NCI-H1048 (cell line): Measurements from ENCODE around the gene NEK11.
"Not testable (repeated sequence)": the region's sequence is repeated elsewhere in the genome, so short reads cannot be mapped to it uniquely, and the experiment has no call there.

Experiments used
- DNase-seq: peaks from one replicate; lab custom pipeline; 2025; lab: John Stamatoyannopoulos, UW

The NEK11 gene

GRCh38 chr3:131357275-131357674, 330.6 kb downstream of the NEK11 start:
- DNase-seq, result no peak

GRCh38 chr3:131360191-131360755, 333.6 kb downstream of the NEK11 start:
- no peak for DNase-seq

- not testable (repeated sequence) for DNase-seq
Measured at GRCh38 chr3:131361066-131361463, 334.4 kb downstream of the NEK11 start.

- DNase-seq, result no peak
Measured at GRCh38 chr3:131361464-131362421, 335.1 kb downstream of the NEK11 start.

- no peak for DNase-seq
Measured at GRCh38 chr3:131363275-131363674, 336.6 kb downstream of the NEK11 start.

- DNase-seq, result no peak
Measured at GRCh38 chr3:131370935-131371687, 344.4 kb downstream of the NEK11 start.

- no peak for DNase-seq
Measured at GRCh38 chr3:131371688-131372066, 345.0 kb downstream of the NEK11 start.

GRCh38 chr3:131374741-131375140, 348.1 kb downstream of the NEK11 start:
- DNase-seq, result no peak

- not testable (repeated sequence) for DNase-seq
Measured at GRCh38 chr3:131380821-131381444, 354.3 kb downstream of the NEK11 start.

- peak; percentile 96 for DNase-seq
Measured at GRCh38 chr3:131381445-131382291, 355.0 kb downstream of the NEK11 start, which contains the start of gene NUDT16. TSS of gene NUDT16 (plus strand) at chr3:131381774. CDS start at chr3:131381805, 31 bp downstream.

- no peak for DNase-seq
Measured at GRCh38 chr3:131386429-131387165, 359.9 kb downstream of the NEK11 start.

GRCh38 chr3:131387796-131388489, 361.3 kb downstream of the NEK11 start:
- no peak for DNase-seq

GRCh38 chr3:131388490-131388799, 361.8 kb downstream of the NEK11 start:
- DNase-seq, result no peak

GRCh38 chr3:131390331-131390730, 363.7 kb downstream of the NEK11 start:
- DNase-seq, result no peak

- no peak for DNase-seq
Measured at GRCh38 chr3:131393051-131393450, 366.4 kb downstream of the NEK11 start.

GRCh38 chr3:131393868-131394267, 367.2 kb downstream of the NEK11 start:
- no peak for DNase-seq

- DNase-seq, result no peak
Measured at GRCh38 chr3:131394400-131394799, 367.7 kb downstream of the NEK11 start.

GRCh38 chr3:131396170-131396569, 369.5 kb downstream of the NEK11 start:
- no peak for DNase-seq

GRCh38 chr3:131397889-131398288, 371.2 kb downstream of the NEK11 start:
- no peak for DNase-seq
